Retinal pigment epithelial cell (primary cell): ENCODE measurements around the gene TTLL3.
A peak's percentile ranks its signal among the peaks of the same experiment; 100 is the strongest.
"Not testable (repeated sequence)": the region's sequence is repeated elsewhere in the genome, so short reads cannot be mapped to it uniquely, and the experiment has no call there.

Experiments used
- DNase-seq: peaks from one replicate; pipeline ENCODE4 v3.0.0-alpha.2; 2010; ENCODE audit warnings: low read depth
- H3K4me3 ChIP-seq: 2 replicates; pipeline ENCODE4 v1.5.1; 2011; ENCODE audit warnings: mild to moderate bottlenecking, low read length, control low read depth, moderate library complexity
- CTCF ChIP-seq: conservative IDR thresholded peaks from 2 replicates; pipeline ENCODE4 v1.5.1; 2011; ENCODE audit warnings: low read depth, low read length, control low read depth, inconsistent platforms

TTLL3 gene

GRCh38 chr3:9863058-9863772 is 53.2 kb downstream of the TTLL3 start:
- no peak for DNase-seq

GRCh38 chr3:9864200-9864927 is 54.3 kb downstream of the TTLL3 start:
- no peak for TF ChIP-seq CTCF
- no peak overlapping the region for H3K4me3 ChIP-seq
- DNase-seq, result peak; percentile 64

More at GRCh38 chr3:9863058-9863772, 53.2 kb downstream of the TTLL3 start:
- H3K4me3 ChIP-seq, result no peak overlapping the region
- TF ChIP-seq CTCF, result no peak

GRCh38 chr3:9865125-9865637 is 55.1 kb downstream of the TTLL3 start:
- not testable (repeated sequence) for H3K4me3 ChIP-seq, DNase-seq

GRCh38 chr3:9866639-9867038 is 56.6 kb downstream of the TTLL3 start:
- no peak for DNase-seq
- TF ChIP-seq CTCF, result no peak
- H3K4me3 ChIP-seq, result no peak overlapping the region

GRCh38 chr3:9867106-9867505 is 57.0 kb downstream of the TTLL3 start:
- DNase-seq, result no peak
- H3K4me3 ChIP-seq, result no peak overlapping the region
- no peak for TF ChIP-seq CTCF

GRCh38 chr3:9869955-9870354 is 59.9 kb downstream of the TTLL3 start:
- TF ChIP-seq CTCF, result no peak
- no peak overlapping the region for H3K4me3 ChIP-seq
- DNase-seq, result no peak

GRCh38 chr3:9870978-9871377 is 60.9 kb downstream of the TTLL3 start:
- TF ChIP-seq CTCF, result no peak
- no peak for DNase-seq
- H3K4me3 ChIP-seq, result no peak overlapping the region

GRCh38 chr3:9872067-9872466 is 62.0 kb downstream of the TTLL3 start:
- not testable (repeated sequence) for H3K4me3 ChIP-seq, DNase-seq
